Astrocyte (in vitro differentiated cells and primary cell): ENCODE results near the gene CASTOR1. TPM values are rescaled to one million over a fixed set of nuclear protein-coding genes. Genes with fewer than 3 reads are reported as not detected.

Experiments
- DNase-seq: peaks from one replicate; pipeline ENCODE4 v3.0.0-alpha.2; 2010; ENCODE audit warnings: low read depth
- FAIRE-seq: peaks from 2 replicates; lab custom pipeline; 2011; peaks lifted over from hg19 to GRCh38; lab: Jason Lieb, UNC
- H2AFZ ChIP-seq: 2 replicates; pipeline ENCODE4 v1.6.0; 2012; ENCODE audit warnings: low read depth, low read length, inconsistent platforms
- H3K27ac ChIP-seq: 2 replicates; pipeline ENCODE4 v1.5.1; 2011; ENCODE audit warnings: low read depth, low read length, inconsistent platforms
- H3K27me3 ChIP-seq: 2 replicates; pipeline ENCODE4 v1.6.0; 2011; ENCODE audit warnings: low read length, inconsistent platforms; ENCODE audit not compliant: insufficient read depth
- H3K36me3 ChIP-seq: 2 replicates; pipeline ENCODE4 v1.5.1; 2011; ENCODE audit warnings: low read length, inconsistent platforms; ENCODE audit not compliant: insufficient read depth
- H3K4me1 ChIP-seq: 2 replicates; pipeline ENCODE4 v1.5.1; 2011; ENCODE audit warnings: low read length, inconsistent platforms; ENCODE audit not compliant: insufficient read depth
- H3K4me2 ChIP-seq: 2 replicates; pipeline ENCODE4 v1.6.0; 2012; ENCODE audit warnings: low read length, inconsistent platforms
- H3K4me3 ChIP-seq: 2 replicates; pipeline ENCODE4 v1.5.1; 2011; ENCODE audit warnings: low read depth, mild to moderate bottlenecking, low read length, inconsistent platforms; ENCODE audit not compliant: insufficient read depth
- H3K79me2 ChIP-seq: 2 replicates; pipeline ENCODE4 v1.6.0; 2012; ENCODE audit warnings: mild to moderate bottlenecking, low read length, inconsistent platforms; ENCODE audit not compliant: insufficient read depth
- H3K9ac ChIP-seq: 2 replicates; pipeline ENCODE4 v1.6.0; 2012; ENCODE audit warnings: mild to moderate bottlenecking, low read length, inconsistent platforms
- H3K9me3 ChIP-seq: 2 replicates; pipeline ENCODE4 v1.5.1; 2012; ENCODE audit warnings: low read depth, mild to moderate bottlenecking, low read length, inconsistent platforms; ENCODE audit not compliant: insufficient read depth
- H4K20me1 ChIP-seq: 2 replicates; pipeline ENCODE4 v1.6.0; 2012; ENCODE audit warnings: low read length, inconsistent platforms; ENCODE audit not compliant: insufficient read depth
- H3K27ac Mint-ChIP-seq: one replicate; pipeline ENCODE4 v1.8.0; 2021; ENCODE audit warnings: mild to moderate bottlenecking, mixed read lengths; ENCODE audit not compliant: unreplicated experiment
- H3K27me3 Mint-ChIP-seq: one replicate; pipeline ENCODE4 v1.8.0; 2021; ENCODE audit warnings: low read depth, mixed read lengths; ENCODE audit not compliant: unreplicated experiment
- H3K36me3 Mint-ChIP-seq: one replicate; pipeline ENCODE4 v1.8.0; 2021; ENCODE audit warnings: low read depth, mixed read lengths; ENCODE audit not compliant: unreplicated experiment
- H3K4me1 Mint-ChIP-seq: one replicate; pipeline ENCODE4 v1.8.0; 2021; ENCODE audit warnings: low read depth, mixed read lengths; ENCODE audit not compliant: unreplicated experiment
- H3K4me3 Mint-ChIP-seq: one replicate; pipeline ENCODE4 v1.8.0; 2021; ENCODE audit warnings: mild to moderate bottlenecking, moderate library complexity, mixed read lengths; ENCODE audit not compliant: unreplicated experiment
- H3K9me3 Mint-ChIP-seq: one replicate; pipeline ENCODE4 v1.8.0; 2021; ENCODE audit warnings: mild to moderate bottlenecking, mixed read lengths; ENCODE audit not compliant: unreplicated experiment
- CTCF ChIP-seq: IDR thresholded peaks from 2 replicates; pipeline ENCODE4 v1.5.1; 2011; ENCODE audit warnings: low read depth, mild to moderate bottlenecking, inconsistent platforms, low read length, moderate library complexity; ENCODE audit not compliant: insufficient read depth
- EZH2 ChIP-seq: IDR thresholded peaks from 2 replicates; pipeline ENCODE4 v1.6.1; 2012; ENCODE audit warnings: mild to moderate bottlenecking, low read length, inconsistent platforms; ENCODE audit not compliant: insufficient read depth
- total RNA-seq: library from RNA; stranded (reverse); gene quantifications from 2 replicates; pipeline ENCODE4 v1.2.1, GENCODE V29; 2021

Gene CASTOR1
- total RNA-seq, 1 donor from 2014 or later, result 15.2 TPM

- H3K27ac Mint-ChIP-seq, result no peak overlapping the region
- H3K36me3 ChIP-seq, result no peaks in the 10 kb centered on the region
- FAIRE-seq, result no peak
These were observed 6.0 kb downstream of the CASTOR1 start for GRCh38 chr22:30283342-30283741.

GRCh38 chr22:30282616-30283046, 6.7 kb downstream of the CASTOR1 start:
- Histone ChIP-seq H3K27me3 (no peaks in the 10 kb centered on the region), H4K20me1 (no peaks in the 10 kb centered on the region), H3K9ac (no peak overlapping the region), H3K4me2 (no peak overlapping the region), H3K27ac (no peak overlapping the region), H3K79me2 (no peaks in the 10 kb centered on the region), H2AFZ (no peak overlapping the region), H3K36me3 (no peaks in the 10 kb centered on the region), H3K9me3 (no peaks in the 10 kb centered on the region), H3K4me1 (peaks cover 14% of the 10 kb centered on the region), H3K4me3 (no peak overlapping the region)
- H3K27ac Mint-ChIP-seq, result no peak overlapping the region
- no peaks in the 10 kb centered on the region for H3K9me3 Mint-ChIP-seq
- peaks cover 12% of the 10 kb centered on the region for H3K36me3 Mint-ChIP-seq
- H3K27me3 Mint-ChIP-seq, result no peaks in the 10 kb centered on the region
- FAIRE-seq (no peak), DNase-seq (no peak)
- no peak for TF ChIP-seq EZH2
- no peak for TF ChIP-seq CTCF
- no peak overlapping the region for H3K4me3 Mint-ChIP-seq
- H3K4me1 Mint-ChIP-seq, result peaks cover 14% of the 10 kb centered on the region

More at GRCh38 chr22:30283342-30283741, 6.0 kb downstream of the CASTOR1 start:
- Mint-ChIP-seq H3K4me1 (peaks cover 8% of the 10 kb centered on the region), H3K9me3 (no peaks in the 10 kb centered on the region), H3K27me3 (no peaks in the 10 kb centered on the region), H3K36me3 (peaks cover 15% of the 10 kb centered on the region), H3K4me3 (no peak overlapping the region)
- no peak overlapping the region for H3K27ac ChIP-seq
- no peaks in the 10 kb centered on the region for H3K79me2 ChIP-seq
- no peak overlapping the region for H3K4me2 ChIP-seq
- H3K9me3 ChIP-seq, result no peaks in the 10 kb centered on the region
- H3K27me3 ChIP-seq, result no peaks in the 10 kb centered on the region
- peaks cover 9% of the 10 kb centered on the region for H3K4me1 ChIP-seq
- no peak for DNase-seq
- H3K9ac ChIP-seq, result no peak overlapping the region
- no peak overlapping the region for H2AFZ ChIP-seq
- H4K20me1 ChIP-seq, result no peaks in the 10 kb centered on the region
- no peak for TF ChIP-seq EZH2
- TF ChIP-seq CTCF, result no peak
- H3K4me3 ChIP-seq, result no peak overlapping the region

- Histone ChIP-seq H3K9me3 (no peaks in the 10 kb centered on the region), H2AFZ (no peak overlapping the region), H3K4me3 (no peak overlapping the region), H3K4me2 (no peak overlapping the region), H3K4me1 (peaks cover 20% of the 10 kb centered on the region), H3K36me3 (no peaks in the 10 kb centered on the region), H3K9ac (no peak overlapping the region), H3K79me2 (no peaks in the 10 kb centered on the region), H3K27me3 (no peaks in the 10 kb centered on the region), H3K27ac (no peak overlapping the region), H4K20me1 (no peaks in the 10 kb centered on the region)
- DNase-seq (no peak), FAIRE-seq (no peak)
- Mint-ChIP-seq H3K9me3 (no peaks in the 10 kb centered on the region), H3K4me1 (peaks cover 21% of the 10 kb centered on the region), H3K36me3 (peaks cover 11% of the 10 kb centered on the region), H3K27ac (no peak overlapping the region), H3K27me3 (no peaks in the 10 kb centered on the region), H3K4me3 (no peak overlapping the region)
- TF ChIP-seq CTCF, result no peak
- TF ChIP-seq EZH2, result no peak
These were observed 8.8 kb downstream of the CASTOR1 start for GRCh38 chr22:30280505-30280904.
